Measurements from ENCODE around the gene NCOA7.

GRCh38 chr6:125918681-125919566 is 128.2 kb downstream of the NCOA7 start:
- peak in 1 of 4 donors; percentile 64 for TF ChIP-seq POLR2A (IDR thresholded peaks at IDR 0.05)
- no peak for TF ChIP-seq EP300 (IDR thresholded peaks at IDR 0.05)
- TF ChIP-seq CTCF (IDR thresholded peaks at IDR 0.05) = peak in 1 of 7 experiments; percentile 13

Measured in stomach (tissue), 4 donors.